GM19023 (cell line): Measurements from ENCODE around the gene ATOSB.
A peak's percentile ranks its signal among the peaks of the same experiment; 100 is the strongest.
"Not testable (repeated sequence)": the region's sequence is repeated elsewhere in the genome, so short reads cannot be mapped to it uniquely, and the experiment has no call there.

ENCODE experiments used
- ATAC-seq: cut with Tn5 transposase; IDR thresholded peaks from one replicate; pipeline ENCODE4 v1.9.1; 2021; ENCODE audit warnings: mild to moderate bottlenecking, moderate library complexity; ENCODE audit not compliant: unreplicated experiment

The ATOSB gene, protein sequence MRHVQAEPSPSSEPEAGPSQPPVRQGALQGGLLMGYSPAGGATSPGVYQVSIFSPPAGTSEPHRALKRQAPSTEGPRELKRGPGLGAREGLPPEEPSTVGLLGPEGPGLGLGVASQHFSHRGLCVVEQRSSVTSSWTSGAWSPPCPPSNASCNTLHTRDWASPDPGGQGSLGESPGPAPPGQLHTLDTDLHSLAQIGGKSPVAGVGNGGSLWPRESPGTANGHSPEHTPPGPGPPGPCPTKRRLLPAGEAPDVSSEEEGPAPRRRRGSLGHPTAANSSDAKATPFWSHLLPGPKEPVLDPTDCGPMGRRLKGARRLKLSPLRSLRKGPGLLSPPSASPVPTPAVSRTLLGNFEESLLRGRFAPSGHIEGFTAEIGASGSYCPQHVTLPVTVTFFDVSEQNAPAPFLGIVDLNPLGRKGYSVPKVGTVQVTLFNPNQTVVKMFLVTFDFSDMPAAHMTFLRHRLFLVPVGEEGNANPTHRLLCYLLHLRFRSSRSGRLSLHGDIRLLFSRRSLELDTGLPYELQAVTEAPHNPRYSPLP

DNA sequence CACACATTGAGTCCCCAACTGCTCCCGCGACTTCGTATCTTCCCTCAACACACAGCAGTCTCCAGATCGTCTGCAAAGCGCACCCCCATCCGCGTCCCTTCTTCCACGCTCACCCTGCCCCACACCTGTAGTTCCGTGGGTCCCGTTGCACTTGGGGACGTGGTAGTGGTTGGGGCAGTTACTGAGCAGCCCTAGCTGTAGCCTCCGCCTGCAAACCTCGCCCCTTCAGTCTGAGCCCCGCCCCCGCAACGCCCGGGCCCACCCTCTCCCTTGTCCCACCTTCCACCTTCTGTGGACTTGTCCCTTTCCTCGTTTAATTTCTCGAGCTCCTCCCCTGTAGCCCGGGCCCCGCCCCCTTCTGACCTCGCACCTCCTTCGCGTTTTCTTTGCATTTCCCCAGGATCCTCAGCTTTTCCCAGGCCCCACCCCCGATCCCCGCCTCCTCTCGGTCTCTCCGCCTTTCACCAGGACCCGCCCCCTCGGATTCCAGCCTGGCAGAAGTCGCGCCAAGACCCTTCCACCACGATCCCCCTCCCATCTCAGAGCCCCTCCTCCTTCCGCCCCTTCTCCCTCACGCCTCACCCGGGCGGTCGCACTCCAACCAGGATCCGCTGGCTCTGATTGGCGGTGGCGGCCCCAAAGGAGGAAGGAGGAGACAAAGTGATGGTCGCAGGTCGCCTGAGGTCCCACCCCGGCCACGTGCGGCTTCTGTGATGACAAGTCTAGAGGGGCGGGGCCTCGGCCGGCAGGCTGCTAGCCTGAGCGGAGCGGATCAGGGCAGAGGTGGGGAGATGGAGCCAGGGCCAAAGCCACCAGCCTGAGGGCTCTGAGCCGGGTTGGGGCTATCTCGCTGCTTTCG lies at the start of gene ATOSB:
ATOSB (minus strand) TSS at position 183 of the 859 bp plus-strand sequence. CDS start 7,588 bp downstream, outside the sequence.
- peak; percentile 71 for ATAC-seq

DNA sequence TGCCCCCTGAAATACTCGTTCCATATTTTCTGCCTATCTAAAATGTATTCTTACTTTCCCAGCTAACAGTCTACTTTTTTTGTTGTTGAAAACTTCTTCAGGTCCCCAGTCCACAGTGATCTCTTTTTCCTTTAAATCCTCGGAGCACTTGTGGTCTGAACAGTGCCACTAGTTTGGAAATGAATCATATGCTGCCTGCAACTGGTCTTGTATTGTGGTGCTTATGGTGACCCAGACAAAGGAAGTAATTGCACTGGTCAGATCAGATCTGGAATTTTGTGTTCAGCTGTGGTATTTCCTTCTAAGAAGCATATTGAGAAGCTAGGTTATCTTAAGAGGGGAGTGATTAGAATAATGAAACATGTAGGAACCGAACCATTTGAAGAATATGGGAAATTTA lies 49.0 kb upstream of the ATOSB start:
- ATAC-seq, result no peak

DNA sequence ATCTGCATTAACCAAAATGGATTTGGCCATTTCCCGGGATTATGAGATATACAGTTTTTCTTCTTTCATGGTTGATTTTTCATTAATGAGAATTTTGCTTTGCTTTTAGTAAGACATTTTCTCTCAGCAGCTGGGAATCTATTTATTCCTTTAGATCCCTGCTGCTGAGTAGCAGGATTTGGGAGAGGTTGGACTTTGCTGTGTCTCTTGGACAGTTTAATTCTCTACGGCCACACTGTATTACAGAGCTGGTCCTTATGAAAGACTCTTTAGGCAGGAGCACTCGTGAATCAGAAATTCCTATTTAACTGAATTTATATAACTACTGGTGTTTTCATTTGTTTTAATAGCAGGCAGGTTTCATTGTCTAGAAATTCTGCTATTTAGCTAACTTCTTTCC lies 47.8 kb upstream of the ATOSB start:
- no peak for ATAC-seq

DNA sequence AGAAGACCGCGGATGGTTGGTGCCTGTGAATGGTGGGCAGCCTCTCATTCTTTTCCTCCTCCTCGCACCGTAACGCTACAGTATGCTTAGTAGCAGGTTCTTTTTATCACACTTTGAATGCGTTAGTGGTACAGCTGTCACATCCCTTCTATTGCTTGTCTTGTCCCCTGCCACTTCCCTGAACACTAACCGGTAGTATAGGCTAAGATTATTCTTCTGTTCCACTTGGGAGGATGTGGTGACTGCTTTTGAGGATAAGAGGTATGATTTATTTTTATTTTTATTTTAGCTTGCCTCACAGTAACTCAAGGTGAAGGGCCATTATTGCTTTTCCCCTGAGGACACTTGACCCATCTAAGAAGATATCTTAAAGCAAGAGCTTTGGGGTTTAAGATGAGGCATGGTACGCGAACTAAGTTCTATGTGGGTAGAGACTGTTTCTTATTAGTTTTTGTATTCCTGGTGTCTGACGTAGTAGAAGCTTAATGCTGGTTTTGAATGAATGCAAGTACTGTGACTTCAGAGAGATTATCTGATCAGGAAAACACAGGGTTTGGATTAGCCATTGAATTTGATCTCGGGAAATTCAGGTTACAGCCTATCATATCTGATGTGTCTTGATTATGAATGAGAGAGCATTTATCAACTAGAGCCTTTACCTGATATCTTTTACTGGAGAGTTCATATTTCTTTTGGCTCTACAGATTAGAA lies 47.1 kb upstream of the ATOSB start:
- no peak for ATAC-seq

DNA sequence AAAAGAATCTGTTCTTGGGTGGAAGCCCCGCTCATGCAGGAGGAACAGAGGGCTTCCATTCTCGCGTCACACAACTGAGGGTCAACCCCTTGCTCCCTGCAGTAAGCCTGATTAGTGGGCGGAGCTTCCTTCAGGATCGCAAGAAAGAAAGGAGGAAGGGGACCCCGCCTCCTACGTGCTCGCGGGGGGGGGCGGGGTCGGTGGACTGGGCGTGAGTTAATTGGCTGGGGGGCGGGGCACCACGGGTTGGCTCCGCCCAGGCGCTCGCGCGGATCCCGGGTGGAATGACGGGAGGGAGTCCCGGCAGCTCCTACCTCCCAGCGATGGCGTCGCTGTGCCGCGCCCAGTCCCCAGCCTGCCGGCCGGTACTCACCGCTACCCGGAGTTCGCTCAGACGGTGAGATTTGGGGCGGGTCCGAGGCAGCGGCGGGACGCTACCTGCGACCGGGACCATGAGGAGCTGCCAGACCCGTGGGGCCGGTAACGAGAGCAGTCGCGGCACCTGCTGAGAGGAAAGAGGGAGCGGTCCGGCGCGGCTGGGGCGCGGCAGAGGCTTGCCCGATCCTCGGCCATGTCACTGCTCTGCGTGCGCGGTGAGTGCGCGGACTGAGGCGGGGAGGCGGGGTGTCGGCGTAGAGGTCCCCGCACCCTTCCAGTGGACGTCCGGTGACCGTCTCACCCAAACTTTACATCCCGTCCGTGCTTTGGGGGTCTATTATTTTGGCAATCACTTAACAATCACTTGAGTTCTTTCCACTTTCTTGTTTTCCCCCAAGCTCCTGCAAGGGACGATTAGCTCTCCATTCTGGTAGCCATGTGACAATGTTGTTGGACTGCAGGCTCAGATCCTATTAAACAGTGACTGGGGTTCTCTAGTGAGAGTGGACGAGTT lies 46.3 kb upstream of the ATOSB start, which contains the start of gene UNC13B:
UNC13B (plus strand) TSS at position 297 of the 892 bp plus-strand sequence; CDS start at position 572, 275 bp downstream.
- ATAC-seq, result peak; percentile 77

DNA sequence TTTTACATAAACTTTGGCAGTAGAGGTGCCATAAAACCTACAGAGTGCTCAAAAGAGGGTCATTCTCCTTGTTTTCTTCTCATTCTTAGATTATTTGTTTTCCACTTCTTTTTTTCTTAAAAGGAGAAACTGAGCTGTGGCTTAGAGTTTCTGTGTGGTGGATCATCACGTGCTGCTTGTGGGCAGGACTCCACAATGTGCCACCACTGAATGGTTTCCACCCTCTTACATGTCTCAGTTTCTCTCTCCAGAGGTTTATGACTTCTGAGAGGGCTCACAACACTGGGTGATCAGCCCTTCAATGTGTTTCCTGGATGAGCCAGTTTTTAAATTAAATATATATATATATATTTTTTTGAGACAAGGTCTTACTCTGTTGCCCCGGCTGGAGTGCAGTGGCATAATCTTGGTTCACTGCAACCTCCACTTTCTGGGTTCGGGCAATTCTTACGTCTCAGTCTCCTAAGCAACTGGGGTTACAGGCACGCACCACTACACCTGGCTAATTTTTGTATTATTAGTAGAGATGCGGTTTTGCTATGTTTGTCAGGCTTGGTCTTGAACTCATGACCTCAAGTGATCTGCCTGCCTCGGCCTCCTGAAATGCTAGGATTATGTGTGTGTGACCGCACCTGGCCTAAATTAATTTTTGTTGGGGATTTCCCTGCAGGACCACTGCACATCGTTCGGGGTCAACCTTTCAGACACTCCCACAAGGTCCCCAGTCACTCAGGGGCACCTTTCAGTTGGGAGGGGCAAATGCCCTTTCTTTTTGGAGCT lies 43.0 kb upstream of the ATOSB start:
- ATAC-seq, result no peak

DNA sequence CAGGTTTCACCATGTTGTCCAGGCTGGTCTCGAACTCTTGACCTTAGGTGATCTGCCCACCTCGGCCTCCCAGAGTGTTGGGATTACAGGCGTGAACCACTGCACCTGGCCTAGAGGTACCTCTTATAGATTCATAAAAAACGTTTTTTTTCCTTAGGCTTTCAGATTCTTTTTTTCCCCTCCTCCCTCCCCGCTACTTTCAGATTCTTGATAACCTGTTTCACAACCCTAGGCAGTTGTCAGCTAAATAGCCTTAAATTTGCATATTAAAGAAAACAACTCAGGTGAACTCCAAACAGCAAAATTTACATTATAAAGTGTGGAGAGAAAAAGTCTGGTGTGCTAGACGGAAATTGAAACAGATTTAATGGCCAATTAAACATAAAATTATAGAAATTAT lies 42.2 kb upstream of the ATOSB start:
- not testable (repeated sequence) for ATAC-seq

DNA sequence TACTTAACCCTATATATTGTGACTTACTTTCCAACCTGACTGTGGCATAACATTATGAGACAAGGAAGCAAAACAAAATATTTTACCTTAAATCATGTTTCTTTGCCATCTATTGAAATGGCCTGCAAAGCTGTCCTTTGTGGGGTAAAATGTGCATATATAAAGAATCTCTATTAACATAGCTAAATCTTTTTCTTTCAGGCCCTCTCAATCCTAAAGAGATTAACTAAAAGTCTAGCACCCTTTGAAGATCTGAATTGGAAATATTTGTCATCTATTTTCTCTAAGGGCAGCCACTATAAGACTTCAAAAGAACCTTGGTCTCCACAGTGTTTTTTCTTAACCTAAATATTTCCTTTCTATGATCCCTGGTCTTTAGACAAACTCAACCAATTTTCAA lies 41.1 kb upstream of the ATOSB start:
- ATAC-seq, result no peak

DNA sequence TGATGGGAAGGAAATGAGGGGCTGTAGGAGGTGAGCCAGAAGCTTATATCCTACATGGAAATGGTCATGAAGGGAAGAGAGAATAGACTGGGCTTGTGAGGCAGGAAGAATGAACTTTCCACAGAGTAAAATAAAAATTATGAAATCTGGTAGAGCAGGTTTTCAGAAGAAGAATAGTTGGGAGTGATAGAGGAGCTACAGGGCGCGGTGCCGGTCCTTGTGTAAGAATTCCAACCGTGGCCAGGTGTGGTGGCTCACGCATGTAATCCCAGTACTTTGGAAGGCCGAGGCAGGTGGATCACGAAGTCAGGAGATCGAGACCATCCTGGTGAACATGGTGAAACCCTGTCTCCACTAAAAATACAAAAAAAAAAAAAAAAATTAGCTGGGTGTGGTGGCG lies 37.3 kb upstream of the ATOSB start:
- ATAC-seq, result no peak

DNA sequence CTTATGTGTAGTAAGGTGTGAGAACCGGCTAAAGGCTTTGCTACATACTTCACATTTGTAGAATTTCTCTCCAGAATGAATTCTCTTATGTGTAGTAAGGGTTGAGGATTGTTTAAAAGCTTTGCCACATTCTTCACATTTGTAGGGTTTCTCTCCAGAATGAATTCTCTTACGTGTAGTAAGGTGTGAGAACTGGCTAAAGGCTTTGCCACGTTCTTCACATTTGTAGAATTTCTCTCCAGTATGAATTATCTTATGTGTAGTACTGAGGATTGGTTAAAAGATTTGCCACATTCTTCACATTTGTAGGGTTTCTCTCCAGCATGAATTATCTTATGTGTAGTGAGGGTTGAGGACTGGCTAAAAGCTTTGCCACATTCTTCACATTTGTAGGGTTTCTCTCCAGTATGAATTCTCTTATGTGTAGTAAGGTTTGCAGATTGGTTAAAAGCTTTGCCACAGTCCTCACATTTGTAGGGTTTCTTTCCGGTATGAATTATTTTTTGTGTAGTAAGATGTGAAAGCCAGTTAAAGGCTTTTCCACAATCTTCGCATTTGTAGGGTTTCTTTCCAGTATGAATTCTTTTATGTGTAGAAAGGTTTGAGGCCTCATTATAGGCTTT lies 32.4 kb upstream of the ATOSB start:
- ATAC-seq, result not testable (repeated sequence)

DNA sequence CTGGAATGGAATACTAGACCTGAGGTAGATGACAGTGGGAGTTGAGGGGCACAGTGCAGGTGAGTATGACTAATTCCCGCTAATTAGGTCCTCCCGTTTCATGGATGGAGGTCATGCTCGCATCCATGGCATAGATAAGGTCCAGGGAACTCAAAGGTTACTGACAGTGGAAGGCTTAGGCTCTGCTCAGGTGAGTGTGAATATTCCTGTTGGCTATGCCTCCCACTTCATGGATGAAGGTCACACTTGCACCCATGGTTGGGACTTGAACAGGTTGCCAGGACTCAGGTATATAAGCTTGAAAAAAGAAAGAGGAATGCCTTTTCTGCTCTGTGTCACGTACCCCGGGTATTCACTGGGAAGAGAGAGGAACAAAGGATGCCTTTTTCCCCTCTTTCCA lies 26.4 kb upstream of the ATOSB start:
- no peak for ATAC-seq

DNA sequence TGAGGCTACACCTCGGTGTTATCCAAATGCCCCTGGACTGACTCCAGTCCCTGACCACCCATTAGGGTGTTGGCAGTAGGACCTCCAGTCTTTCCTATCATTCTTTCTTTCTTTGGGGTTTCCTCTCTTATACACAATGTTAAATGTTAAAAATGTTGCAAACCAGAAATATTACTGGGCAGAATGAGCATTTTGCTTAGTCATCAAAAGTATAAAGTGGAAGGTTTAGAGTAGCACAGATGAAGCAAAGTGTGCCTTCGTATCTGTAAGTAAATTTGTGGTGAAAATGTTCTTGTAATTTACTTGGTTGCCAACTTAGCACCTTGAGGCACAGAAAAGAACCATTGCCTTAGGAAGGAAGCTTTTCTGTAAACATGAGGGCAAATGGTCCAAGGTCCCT lies 24.4 kb upstream of the ATOSB start:
- ATAC-seq, result no peak

DNA sequence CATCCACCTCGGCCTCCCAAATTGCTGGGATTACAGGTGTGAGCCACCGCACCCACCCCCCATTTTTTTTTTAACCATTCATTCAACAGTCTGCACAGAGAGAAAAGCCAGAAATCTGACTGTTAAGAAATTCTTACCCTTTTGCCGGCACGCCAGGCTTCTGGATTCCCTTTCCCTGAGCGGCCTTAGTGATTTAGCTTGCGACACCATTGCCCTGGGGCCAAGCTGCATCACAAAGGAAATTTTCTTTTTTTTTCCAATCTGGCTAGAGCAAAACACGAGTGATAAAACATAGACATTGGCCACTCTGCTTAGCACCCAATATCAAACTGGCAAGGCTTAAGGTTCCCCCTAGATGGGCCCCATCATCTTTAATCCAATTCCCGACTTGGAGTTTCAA lies 21.2 kb upstream of the ATOSB start:
- no peak for ATAC-seq

DNA sequence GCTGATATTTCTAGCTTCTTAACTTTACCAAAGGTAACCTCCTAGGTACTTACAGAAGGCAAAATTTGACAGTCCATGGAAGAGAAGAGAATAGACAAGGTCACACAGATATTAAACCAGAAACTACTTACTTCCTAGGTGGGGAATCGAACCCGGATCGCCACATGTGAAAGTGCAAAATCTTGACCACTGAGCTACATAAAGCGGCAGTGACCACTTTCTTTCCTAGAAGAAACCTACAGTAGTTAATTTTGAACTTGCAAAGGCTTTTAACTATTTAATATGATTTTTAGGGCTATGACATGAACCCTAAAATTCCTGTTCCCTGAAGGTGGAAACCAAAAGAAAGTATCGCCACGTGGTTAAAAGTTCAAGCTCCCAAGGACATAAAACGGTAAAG lies 20.3 kb upstream of the ATOSB start:
- ATAC-seq, result no peak

DNA sequence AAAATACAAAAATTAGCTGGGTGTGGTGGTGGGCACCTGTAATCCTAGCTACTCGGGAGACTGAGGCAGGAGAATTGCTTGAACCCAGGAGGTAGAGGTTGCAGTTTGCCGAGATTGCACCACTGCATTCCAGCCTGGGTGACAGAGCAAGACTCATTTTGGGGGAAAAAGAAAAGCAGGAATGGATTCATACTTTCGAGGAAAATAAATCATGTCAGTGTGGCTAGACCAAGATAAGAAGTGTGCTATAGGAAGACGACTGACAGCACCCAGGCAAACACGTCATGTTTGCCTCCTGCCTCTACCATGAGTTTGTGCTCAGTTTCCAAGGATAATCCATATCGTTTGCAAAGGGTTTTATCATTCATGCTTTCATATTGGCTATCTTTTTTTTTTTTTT lies 19.3 kb upstream of the ATOSB start:
- no peak for ATAC-seq

DNA sequence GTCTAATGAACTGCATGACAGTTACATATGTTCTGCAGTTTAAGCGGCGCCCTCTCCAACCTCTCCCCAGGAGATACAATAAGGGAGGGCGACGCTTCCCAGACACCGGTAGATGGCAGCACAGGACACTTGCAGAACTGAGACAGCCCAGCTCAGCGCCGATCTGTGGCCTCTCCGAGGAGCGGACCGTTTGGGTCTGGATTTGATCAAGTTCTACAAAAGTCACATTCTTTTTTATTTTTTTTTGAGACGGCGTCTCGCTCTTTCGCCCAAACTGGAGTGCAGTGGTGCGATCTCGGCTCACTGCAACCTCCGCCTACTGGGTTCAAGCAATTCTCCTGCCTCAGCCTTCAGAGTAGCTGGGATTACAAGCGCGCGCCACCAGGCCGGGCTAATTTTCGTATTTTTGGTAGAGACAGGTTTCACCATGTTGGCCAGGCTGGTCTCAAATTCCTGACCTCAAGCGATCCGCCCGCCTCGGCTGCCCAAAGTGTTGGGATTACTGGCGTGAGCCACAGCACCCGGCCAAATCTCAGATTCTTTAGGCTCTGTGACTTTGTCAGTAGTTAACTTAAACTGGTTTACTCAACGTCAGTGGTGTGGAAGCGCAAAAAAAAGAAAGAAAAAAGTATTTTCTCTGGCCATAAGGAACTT lies 1.4 kb upstream of the ATOSB start:
- ATAC-seq, result peak; percentile 47

DNA sequence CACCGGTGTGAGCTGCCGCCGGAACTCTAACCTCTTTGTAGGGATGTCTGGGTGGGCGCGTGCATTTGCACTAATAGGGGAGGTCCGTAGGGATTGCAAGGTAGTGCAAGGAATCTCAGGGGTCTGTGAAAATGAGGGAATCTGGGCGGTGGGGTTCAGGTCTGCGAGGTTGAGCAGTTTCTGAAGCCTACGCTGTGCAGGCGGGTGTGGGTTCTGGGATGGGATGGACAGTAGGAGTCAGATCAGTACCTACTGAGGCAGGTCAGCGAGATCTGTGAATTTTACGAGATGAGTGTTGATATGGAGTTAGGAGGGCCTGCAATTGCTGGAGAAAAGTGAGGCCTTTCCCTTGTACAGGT lies 856 bp upstream of the ATOSB start:
- no peak for ATAC-seq

DNA sequence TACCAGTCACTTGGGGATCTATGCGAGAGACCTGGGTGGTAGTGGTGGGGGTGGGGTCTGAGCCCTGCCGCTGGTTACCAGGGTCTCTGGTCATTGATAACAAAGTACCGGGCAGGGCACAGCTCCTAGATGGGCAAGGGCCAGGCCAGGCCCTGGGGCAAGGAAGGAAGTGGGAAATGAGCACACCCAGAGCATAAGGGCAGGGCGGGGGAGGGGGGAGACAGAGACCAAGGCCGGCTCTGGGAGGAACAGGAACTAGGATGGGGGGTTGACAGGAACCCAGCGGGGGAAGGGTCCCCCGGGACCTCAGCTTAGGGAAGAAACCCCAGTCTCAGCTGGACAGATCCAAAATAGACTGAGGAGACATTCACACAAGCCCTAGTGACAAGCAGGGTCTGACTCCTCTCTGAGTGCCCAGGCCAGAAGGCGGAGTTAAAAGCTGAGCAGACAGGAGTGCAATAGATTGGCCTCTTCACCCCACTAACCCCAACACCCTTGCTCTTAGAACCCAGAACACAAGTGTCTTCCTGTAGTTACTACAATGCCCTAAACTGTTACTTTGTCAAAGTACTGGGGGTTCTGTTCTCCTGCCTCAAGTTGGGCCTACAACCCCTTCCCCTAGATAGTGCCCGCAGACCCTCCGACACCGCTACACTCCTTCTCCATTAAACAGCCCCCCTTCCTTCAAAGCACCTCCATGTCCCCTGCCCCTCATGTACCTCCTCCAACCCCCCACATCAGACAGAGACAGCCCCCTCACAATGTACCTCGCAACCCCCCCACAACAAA lies 628 bp downstream of the ATOSB start:
- no peak for ATAC-seq
